ENCODE measurements around the gene TMEM63A.
"Not testable (repeated sequence)": the region's sequence is repeated elsewhere in the genome, so short reads cannot be mapped to it uniquely, and the experiment has no call there.

TMEM63A gene

DNA sequence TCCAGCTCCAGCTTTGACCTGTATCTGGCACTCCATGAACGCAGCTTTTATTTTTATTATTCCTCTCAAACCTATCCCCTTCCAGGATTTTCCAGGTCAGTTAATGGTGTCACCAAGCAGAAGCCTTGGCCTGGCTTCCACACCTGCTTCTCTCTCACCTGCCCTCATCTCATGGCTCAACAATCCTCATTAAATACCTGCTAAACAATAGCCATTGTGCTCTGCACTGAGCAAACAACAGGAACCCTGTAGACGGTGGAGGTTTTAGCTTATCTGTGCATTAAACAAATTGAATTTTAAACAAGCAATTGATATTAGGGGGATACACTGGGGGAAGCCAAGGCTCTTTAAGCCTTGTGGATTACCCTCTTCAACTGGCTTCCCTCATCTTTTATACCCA is 26.6 kb upstream of the TMEM63A start:
- DNase-seq (ENCODE audit: low read depth) = no peak

DNA sequence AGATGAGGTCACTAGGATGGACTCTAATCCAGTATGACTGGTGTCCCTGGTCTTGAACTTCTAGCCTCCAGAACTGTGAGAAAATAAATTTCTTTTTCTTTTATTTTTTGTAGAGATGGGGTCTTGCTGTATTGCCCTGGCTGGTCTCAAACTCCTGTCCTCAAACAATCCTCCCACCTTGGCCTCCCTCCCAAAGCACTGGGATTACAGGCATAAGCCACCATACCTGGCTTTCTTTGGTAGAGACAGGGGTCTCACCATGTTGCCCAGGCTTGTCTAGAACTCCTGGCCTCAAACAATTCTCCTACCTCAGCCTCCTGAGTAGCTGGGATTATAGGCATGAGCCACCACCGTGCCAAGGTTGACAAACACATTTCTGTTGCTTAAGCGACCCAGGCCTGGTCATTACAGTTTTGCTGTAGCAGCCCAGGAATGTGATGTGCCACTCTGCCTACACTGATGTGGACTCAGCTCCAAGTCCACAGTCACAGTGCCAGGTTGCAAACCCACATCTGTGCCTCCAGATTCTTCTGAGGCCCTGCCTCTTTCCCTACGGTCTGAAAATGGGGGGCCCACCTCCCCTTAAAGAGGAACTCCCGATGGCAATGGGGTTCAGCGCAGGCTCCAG is 25.9 kb upstream of the TMEM63A start:
- DNase-seq (ENCODE audit: low read depth) = no peak

DNA sequence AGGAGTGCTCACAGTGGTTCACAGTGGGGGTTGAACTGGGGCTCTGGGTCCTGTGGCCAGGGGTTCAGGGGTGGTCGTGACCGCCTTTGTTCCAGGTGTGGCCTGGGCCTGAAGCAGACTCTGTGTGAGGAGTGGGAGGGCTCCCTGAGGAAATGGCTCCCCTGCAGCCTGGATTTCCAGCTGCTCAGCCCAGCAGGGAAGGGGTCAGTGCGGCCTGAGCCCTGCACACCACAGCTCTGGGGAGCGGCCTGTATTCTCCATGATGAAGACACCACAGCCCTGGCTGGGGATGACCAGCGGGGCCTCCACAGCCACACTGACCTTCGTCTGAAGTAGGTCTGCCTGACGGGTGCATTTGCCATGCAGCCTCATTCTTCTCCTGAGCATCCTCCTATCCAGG is 25.2 kb upstream of the TMEM63A start:
- no peak for DNase-seq (ENCODE audit: low read depth)

DNA sequence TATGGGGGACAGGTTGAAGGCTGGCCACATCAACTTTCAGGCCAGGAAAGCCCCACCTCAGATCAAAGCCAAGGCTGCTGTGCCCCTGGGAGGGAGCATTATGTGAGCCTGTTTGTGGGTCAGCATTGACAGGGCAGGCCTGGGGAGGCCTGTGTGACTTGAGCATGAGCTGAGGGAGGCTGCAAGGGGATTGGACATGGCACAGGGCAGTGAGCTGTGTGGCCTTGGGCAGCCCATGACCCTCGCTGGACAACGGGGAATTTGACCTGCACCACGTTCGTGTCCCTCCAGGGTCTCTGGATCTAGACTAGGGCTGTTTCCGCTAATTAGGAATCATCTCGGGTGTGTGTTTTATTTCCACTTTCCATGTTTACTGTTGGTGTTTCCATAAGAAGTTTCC is 24.3 kb upstream of the TMEM63A start:
- no peak for DNase-seq (ENCODE audit: low read depth)

DNA sequence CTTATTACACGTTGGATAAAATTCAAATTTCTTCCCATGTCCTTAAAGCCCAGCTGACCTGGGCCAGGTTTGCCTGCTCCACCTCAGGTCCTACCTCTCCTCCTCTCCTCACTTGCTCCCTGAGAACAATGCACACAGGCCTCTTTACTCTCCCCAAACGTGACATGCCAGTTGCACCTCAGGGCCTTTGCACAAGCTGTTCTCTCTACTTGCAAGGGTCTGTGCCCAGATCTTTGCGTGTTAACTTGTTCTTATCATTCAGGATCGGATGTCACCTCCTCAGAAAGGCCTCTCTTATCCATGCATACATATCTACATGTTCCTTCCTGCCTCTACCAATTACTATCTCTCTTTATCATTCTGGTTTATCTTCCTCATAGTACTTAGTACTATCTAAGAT is 21.4 kb upstream of the TMEM63A start:
- no peak for DNase-seq (ENCODE audit: low read depth)

DNA sequence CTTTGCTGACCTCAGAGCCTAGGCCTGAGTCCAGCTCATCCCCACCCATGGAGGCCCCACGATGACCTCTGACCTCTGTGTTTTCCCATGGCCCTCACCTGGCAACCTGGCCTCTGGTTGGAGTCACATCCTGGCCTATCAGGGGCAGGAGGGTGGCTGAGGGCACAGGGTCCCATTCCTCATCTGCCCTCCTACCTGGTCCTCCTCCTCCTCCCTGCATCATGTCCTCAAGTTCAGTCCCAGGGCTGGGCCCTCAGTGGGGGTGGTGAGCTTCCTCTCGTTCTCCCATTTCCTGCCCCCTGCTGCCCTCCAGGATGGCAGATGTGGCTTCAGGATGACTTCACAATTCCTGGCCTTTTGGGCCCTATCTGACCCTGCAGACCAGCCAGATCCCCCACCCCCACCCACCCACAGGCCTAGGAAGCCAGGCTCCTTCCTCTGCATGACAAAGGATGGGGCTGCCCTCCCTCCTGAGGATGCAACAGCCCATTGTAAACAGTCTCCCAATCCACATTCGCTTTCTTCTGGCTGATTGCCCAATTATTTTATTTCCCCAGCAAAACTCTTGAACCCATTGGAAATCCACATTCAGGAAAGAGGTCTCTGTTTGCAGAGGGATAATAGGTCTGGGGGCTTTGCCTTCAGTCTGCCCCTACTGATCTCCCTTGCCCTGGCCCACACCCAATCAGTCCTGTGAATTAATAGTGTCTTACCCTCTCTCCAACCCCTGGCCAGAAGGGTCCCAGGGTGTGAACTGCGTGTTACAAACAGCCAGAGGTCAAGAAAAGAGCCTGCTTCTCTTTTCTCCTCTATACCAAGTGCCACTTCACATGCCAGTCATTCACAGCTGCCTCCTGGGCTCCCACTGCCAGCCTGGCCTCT is 17.1 kb upstream of the TMEM63A start:
- DNase-seq (ENCODE audit: low read depth) = no peak

DNA sequence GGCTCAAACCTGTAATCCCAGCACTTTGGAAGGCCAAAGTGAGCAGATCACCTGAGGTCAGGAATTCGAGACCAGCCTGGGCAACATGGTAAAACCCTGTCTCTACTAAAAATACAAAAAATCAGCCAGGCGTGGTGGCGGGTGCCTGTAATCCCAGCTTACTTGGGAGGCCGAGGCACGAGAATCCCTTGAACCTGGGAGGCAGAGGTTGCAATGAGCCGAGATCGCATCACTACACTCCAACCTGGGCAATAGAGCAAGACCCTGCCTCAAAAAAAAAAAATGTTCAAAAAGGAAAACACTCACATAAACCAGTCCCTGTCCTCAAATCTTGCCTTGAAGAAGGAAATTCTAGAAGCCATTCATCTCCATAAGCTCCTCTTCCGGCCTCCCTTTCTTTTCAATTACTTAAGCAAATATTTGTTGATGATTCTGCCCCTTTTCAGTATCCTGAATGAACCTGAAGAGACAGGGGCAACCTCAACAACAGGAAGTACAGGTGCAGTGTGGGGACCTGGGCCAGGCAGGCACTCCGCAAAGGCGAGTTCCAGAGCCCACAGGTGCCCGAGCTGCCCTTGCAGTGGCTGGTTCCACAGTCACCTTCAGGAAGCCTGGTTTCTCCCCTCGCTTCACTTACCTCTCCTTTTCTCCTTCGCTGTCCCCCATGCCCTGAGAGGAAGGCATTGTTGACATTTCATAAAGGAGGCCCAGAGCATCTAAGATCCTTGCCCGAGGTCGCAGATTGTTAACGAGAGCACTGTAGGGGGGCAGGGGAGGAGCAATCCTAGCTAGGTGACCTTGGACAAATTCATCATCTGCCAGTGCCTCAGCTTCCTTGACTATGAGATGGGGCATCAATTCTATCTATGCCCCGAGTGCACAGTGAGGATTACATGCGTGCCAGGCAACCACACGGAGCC is 15.7 kb upstream of the TMEM63A start:
- peak; percentile 41 for DNase-seq (ENCODE audit: low read depth)

DNA sequence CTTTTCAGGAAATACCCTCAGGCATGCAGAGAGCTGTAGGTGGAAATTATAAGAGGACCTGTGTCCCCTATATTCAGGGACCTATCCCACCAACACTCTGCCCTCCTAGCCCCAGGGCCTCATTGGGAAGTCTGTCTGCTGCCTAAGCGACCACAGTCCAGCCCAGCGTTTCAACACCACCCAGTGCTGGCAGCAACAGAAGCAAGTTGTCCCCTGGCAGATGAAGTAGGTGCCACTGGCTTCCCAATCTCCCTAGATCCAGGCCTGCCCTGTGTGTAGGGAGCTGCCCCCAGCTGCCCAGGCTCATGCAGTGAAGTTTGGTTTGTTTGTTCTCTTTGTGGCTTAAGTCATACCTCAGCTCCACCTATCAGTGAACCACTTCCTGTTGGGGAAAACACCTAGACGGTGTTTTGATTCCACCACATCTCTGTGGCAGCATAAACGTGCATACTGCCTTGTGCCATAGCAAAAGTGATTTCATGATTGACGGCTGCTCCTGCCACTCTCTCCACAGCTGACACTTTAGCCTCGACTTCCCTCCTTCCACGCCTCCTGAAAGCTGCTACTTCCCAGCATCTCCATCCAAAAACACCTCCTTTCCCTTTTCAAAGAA is 14.9 kb upstream of the TMEM63A start:
- DNase-seq (ENCODE audit: low read depth) = peak; percentile 57

DNA sequence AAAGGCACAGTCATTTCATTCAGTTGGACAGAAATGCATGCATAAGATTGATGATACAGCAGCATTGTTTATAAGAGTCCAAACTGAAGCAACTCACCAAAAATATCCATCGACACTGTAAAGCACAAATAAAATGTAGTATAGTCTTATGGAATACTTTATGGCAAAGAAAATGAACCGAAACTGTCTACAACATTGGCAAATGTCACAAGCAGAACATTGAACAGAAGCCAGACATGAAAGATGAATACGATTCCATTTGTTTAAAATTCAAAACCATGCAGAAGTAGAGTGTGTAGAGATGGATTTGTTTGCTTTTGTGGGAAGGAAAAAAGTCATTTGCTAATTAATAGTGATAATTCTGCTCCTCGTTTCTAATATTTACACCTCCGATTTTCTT is 14.3 kb upstream of the TMEM63A start:
- DNase-seq (ENCODE audit: low read depth) = no peak

DNA sequence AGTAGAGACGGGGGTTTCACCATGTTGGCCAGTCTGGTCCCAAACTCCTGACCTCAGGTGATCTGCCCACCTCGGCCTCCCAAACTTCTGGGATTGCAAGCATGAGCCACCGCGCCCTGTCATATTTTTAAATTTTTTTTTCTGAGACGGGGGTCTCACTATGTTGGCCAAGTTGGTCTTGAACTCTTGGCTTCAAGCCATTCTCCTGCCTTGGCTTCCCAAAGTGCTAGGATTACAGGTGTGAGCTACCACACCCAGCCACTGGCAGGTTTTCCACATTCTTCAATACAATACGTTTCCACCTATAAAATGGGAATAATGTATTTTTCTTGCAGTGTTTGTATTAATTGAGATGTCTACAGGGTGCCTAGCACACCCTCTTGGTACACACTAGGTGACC is 10.1 kb upstream of the TMEM63A start:
- DNase-seq (ENCODE audit: low read depth) = no peak

DNA sequence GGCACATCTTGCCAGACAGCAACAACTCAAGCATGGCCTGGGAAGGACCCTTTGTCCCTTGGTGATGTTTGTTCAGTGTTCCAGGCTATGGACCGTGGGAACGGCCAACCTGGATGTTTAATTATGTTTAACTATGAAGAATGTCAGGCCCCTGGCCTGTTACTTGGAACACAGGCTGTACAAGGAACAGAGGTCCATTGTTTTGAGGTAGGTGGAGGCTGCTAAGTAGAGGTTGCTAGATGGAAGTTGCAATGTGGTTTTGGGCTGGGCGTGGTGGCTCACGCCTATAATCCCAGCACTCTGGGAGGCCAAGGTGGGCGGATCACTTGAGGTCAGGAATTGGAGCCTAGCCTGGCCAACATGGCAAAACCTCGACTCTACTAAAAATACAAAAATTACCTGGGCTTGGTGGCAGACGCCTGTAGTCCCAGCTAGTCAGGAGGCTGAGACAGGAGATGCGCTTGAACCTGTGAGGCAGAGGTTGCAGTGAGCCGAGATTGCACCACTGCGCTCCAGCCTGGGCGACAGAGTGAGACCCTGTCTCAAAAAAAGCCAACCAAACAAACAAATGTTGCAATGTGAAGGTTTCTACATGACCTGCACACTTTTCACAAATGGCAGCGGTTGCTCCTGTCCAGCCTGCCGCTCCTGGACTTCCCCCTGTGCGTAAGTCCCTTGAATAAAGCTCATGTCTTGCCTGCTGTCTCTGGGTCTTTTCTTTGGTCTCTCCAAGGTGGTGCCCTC is 9.2 kb upstream of the TMEM63A start:
- no peak for DNase-seq (ENCODE audit: low read depth)

DNA sequence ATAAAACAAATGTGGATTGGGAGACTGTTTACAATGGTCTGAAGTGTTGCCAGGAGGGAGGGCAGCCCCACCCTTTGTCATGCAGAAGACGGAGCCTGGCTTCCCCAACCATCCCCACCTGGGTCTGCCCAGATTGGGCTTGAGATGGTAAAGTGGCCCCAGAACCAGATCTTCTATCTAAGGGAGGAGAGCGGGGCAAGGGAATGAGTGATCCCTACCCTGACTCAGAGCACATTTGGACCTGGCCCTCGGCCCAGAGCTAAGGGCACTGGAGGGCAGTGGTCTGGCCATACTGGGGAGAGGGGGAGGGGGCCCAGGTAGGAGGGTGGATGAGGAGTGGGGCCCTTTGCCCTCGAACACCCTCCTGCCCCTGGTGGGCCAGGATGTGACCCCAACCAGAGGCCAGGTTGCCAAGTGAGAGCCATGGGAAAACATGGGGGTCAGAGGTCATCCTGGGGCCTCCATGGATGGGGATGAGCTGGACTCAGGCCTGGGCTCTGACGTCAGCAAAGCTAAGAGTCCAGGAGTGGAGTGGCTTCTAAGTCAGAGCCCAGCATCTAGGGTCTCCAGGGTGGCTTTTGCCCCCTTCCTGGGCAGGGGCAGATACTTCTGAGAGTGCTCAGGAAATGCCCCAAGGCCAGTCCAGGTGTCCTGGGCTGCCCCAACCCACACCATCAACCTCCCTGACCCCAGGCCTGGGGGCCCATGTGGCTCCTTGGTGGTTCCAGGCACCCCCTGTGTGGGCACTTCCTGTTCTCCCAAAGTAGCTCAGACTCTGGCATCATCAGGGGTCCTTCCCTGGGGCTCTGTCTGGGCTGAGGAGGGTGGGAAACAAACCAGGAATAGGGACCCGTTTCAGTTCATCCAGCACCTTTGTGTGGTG is 8.4 kb upstream of the TMEM63A start:
- DNase-seq (ENCODE audit: low read depth) = no peak

DNA sequence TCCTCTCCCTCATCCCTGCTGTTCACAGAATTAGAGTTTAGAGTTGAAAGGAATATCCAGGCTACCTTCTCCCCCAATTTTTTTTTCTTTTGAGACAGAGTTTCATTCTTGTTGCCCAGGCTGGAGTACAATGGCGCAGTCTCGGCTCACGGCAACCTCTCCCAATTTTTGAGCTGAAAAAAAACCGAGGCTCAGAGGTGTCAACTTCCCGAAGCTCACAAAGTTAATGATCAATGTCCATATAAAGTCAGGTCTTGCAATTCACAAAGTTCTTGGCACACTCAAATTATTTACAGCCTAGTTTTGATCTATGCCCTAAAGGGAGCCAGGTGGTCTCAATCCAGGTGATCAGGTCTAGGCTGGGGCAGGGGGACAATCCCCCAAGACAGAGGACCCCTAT is 7.6 kb upstream of the TMEM63A start:
- no peak for DNase-seq (ENCODE audit: low read depth)

DNA sequence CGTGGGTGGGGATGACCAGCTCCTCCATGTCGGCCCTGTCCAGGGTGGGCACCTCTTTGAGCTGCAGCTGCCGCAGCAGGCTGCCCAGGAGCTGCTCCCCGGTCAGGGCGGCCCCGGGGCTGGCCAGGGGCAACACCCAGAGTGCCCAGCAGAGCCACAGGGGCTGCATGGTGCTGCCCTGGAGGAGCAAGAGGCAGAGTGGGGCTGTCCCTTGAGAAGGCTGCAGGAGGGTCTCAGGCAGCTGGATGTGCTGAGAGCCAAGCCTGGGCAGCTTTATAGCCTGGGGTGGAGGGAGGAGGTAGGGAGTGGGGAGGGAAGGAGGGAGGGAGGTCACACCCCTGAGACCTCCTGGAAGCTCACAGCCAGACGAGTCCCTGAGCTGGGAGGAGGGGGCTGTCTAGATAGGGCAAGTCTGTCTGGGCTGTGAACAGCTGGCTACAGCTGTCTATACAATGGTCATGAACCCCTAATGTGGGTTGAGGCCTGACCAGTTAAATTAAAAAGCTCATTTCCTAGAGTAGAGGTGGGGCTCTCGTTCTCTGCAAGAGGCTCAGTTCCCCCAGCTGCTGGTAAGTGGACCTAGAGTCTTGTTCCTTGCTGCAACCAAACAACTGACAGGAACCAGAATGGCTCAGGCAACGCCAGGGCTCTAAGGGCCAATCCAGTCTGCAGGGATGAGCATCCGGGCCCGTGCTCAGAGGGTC is 6.9 kb upstream of the TMEM63A start, which contains the start of gene LEFTY1:
TSS of gene LEFTY1 (minus strand) at position 249 of the 704 bp plus-strand sequence. CDS start at position 169, 80 bp downstream.
- no peak for DNase-seq (ENCODE audit: low read depth)

DNA sequence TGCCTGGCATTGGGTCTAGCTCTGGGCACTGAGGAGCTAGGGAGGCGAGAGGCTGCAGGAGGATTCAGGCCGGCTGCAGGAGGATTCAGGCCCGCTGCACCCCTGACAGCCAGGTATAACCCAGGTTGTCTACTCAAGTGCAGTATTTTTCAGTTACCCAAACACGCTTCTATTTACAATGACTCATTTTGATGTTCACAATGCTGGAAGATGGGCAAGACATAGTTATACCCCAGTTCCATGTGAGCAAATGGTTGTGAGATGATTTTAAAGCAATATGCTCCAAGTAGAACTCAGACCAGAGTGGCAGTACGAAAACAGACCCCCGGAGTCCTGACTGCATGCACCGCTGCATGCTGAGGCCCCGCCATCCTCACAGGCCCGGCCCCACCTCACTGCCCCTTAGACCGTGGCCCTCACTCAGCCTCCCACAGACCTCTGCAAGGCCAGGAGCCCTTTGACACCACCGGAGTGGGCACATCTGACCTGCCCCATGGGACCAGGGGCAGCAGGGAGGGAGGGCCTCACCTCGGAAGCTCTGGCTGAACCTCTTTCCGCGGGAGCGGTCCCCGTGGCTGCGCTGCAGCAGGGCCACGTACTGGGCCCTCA is 6.2 kb upstream of the TMEM63A start:
- no peak for DNase-seq (ENCODE audit: low read depth)

DNA sequence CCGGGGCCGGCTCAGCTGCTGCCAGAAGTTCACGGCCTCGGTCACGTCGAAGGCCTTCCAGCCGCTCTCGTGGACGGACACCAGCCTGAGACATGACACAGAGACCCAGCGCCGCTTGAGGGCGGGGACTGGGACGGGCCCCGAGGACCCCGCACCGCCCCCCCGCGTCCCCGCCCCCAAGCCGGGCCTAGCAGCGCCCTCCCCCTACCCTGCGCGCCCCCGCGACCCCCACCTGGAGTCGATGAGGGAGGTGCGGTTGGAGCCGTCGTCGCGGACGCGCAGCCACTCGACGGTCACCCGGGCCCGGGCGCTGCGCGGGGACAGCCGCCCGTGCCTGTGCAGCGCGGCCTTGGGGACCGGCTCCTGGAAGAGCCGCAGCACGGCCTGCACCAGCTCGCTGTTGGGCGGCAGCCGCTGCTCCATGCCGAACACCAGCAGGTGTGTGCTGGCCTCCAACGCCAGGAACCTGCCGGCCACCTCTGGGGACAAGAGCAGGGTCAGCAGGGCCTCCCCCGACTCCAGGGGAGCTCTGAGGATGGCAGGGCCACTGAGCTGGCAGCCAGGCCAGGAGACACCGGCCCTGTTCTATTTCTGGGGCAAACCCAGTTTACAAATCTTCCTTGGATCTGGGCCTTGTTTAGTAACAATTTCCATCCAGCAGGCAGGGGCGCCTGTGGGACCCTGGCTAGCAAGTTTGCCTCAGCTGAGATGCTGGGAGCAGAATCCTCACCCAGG is 5.5 kb upstream of the TMEM63A start:
- not testable (repeated sequence) for DNase-seq (ENCODE audit: low read depth)

DNA sequence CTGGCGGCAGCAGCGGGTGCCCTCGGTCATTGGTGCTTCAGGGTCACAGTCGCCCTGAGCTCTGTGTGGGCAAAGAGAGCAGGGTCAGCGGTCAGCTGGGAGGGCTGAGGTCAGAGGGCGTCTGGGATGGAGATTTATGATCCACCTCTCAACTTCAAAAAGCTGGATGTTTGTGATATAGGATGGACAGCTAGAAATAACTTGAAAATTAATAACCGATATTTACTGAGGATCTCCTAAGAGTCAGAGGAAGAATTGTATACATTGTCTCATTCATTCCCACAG is 4.8 kb upstream of the TMEM63A start:
- DNase-seq (ENCODE audit: low read depth) = no peak

DNA sequence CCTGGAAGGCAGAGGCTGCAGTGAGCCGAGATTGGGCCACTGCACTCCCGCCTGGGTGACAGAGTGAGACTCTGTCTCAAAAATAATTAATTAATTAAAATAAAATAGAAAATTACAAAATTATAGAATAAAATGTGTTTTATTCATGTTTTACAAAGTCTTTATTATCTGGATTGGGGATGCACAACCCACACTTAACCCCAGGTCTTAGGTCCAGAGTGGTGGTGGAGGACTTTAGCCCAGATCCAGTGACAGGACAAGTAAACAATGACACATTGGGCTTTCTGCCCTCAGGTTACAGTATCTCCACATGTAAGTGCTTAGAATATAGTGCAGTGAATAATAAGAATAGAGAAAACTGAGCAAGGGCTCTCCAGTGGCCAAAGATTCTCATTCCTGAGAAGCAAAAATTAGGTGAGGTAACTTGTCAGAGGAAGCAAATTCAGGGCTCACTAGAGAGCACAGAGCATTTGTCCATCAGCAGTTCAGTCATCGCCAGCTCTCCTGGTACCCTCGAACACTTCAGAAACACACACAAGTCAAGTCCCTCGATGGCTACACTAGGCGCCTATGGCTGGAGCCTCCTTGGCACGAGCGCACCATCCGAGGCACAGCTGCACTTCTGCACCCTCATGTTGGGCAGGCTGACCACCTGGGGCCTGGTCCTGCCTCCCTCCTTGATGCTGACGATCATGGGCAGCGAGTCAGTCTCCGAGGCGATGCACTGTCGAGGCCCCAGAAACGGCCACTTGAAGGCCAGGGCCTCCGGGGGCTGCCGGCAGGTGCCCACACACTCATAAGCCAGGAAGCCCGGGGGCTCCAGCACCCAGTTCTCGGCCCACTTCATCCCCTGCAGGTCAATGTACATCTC is 4.2 kb upstream of the TMEM63A start:
- DNase-seq (ENCODE audit: low read depth) = no peak

Data from activated T-helper 1 cell treated with Interleukin-2 at 50 U/mL for 16 hours (primary cell).